WI38 (cell line): Measurements from ENCODE around the gene ACYP2.

Experiments
- H3K4me3 ChIP-seq: 2 replicates; pipeline ENCODE4 v1.5.1; 2011; ENCODE audit warnings: low read depth, mild to moderate bottlenecking, control low read depth, low read length
- TF ChIP-seq, protein P1 (sequence below): IDR thresholded peaks from 2 replicates; pipeline ENCODE4 v1.5.1; 2012; ENCODE audit warnings: low read depth, mild to moderate bottlenecking, control low read depth, low read length

The ACYP2 gene

DNA sequence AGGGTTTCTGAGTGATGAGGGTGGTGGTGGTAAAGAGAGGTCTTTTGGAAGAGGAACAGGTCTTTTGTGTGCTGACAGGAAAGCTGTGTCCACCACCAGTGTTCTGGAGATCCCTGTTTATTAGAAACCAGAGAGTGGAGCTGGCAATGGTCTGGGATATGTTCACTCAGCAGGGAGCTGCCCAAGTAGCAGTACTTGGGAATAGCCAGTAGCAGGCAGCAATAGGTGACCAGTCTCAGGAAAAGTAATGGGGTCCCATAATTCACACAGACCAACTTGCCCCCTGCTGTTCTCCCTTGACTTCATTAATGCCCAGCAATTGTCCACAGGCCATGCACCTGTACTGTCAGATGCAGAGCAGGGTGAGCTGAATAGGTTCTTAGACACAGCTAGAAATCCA, 138.8 kb downstream of the ACYP2 start:
- H3K4me3 ChIP-seq, result no peak overlapping the region
- TF ChIP-seq, protein P1, sequence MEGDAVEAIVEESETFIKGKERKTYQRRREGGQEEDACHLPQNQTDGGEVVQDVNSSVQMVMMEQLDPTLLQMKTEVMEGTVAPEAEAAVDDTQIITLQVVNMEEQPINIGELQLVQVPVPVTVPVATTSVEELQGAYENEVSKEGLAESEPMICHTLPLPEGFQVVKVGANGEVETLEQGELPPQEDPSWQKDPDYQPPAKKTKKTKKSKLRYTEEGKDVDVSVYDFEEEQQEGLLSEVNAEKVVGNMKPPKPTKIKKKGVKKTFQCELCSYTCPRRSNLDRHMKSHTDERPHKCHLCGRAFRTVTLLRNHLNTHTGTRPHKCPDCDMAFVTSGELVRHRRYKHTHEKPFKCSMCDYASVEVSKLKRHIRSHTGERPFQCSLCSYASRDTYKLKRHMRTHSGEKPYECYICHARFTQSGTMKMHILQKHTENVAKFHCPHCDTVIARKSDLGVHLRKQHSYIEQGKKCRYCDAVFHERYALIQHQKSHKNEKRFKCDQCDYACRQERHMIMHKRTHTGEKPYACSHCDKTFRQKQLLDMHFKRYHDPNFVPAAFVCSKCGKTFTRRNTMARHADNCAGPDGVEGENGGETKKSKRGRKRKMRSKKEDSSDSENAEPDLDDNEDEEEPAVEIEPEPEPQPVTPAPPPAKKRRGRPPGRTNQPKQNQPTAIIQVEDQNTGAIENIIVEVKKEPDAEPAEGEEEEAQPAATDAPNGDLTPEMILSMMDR, result no peak

DNA sequence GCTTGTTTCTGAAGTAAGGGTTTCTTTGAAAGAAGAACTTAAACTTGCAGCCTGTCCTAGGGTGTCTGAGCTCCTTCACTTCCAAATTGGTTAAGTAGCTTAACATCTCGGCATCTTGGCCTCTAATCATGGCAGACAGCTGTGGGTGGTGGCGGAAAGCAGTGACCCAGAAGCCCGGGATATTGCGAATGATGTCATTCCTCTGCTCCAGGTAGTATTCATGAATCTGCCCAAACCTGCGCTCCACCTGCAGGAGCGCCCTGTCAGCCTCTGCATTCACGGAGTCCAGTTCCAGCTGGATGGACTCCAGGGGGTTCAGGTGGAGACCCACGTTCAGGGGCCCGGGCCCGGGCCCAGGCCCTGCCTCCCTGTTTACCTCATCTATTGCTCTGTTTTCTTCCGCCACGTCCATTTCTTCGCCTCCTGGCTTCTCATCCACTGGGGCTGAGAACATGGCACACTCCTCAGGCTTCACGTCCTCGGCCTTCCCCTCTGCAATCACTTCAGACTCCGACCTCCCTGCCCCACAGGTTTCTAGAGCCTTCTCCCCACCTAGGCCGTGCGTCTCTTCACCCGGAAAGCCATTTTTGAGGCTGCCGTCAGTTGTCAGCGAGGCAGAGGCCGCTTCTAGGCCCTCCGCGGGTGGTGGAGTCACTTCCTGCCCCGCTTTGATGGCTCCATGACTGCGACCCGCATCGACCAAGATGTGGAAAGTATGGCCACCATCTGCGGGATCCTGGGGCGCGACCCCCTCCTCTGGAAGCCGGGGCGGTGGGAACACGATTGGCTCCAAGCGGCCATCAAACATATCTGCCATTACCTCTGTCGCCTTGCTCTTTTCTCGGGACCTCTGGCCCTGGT, 140.0 kb downstream of the ACYP2 start:
- TF ChIP-seq, protein P1, result no peak
- no peak overlapping the region for H3K4me3 ChIP-seq

DNA sequence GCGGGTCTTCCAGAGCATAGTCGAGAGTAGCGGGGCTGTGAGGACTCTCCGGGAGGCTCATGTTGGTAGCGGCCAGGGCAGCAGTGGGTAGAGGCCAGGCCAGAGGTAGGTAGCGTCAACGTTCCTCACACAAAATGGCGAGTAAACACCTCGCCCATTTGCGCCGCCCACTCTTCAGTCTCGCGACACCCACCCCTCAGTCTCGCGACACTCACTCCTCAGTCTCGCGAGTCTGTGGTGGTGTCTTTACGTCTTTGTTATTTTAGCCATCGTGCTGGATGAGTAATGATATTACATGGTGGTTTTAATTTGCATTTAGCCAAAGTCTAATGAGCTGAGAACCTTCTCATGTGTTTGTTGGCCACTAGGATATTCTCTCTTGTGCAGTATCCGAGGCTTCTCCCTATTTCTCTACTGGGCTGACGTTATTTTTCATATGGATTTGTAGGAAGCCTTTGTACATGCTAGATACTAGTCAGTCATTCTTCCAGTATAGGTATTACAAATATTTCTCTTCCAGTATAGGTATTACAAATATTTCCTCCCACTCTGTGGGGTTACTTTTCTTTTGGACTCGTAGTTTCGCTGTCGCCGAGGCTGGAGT, 140.8 kb downstream of the ACYP2 start, which contains the start of gene TSPYL6:
TSPYL6 (minus strand) TSS at position 139 of the 604 bp plus-strand sequence; CDS start at position 61, 78 bp downstream.
- H3K4me3 ChIP-seq, result no peak within 1 kb of the TSS
- TF ChIP-seq, protein P1, result no peak

DNA sequence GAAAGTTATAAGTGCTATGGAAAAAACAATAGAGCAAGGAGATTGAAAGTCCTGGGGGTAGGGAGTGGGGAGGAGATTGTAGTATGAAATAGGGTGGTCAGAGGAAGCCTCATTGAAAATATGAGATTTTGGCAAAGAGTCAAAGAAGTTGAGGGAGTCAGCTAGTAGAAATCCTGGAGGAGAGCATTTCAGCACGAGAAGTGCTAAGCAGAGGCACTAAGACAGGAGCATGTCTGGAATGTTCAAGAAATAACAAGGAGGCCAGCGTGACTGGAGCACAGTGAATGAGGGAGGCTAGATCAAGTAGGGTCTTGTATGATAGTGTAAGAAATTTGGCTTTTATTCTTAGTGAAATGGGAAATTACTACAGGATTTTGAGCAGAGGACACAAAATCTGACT, 142.8 kb downstream of the ACYP2 start:
- TF ChIP-seq, protein P1, result no peak
- no peak overlapping the region for H3K4me3 ChIP-seq

DNA sequence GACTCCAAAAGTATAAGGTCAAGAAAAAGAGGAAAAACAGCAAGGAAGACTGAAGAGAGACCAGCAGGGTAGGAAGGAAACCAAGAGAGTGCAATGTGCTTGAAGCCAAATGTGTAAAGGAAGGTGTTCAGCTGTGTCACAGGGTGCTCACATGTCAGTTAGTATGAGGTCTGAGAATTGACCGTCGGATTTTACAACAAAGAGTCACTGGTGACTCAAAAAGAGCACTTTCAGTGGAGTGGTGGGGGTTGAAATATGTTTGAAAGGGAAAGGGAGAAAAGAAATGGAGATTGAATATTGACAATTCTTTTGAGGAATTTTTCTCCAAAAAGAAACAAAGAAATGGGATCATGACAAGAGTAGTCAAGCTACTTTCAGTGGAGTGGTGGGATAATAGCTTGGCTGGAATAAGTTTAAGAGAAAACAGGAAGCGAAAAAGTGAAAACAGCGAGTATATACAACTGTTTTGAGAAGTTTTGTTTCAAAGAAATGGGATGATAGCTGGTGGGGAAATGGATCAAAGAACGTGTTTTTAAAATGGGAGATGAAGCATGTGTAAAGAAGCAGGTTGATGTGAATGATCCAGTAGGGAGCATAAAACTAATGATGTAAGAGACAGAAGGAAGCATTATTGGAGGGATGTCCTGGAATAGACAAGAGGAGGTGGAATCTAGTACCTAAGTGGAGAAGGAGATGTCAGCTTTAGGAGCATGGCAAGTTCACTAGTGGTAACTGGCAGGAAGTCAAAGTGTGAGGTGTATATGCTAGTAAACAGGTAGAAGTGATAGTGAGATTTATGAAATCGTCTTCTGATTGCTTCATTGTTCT, 144.2 kb downstream of the ACYP2 start:
- TF ChIP-seq, protein P1, result no peak
- H3K4me3 ChIP-seq, result no peak overlapping the region

DNA sequence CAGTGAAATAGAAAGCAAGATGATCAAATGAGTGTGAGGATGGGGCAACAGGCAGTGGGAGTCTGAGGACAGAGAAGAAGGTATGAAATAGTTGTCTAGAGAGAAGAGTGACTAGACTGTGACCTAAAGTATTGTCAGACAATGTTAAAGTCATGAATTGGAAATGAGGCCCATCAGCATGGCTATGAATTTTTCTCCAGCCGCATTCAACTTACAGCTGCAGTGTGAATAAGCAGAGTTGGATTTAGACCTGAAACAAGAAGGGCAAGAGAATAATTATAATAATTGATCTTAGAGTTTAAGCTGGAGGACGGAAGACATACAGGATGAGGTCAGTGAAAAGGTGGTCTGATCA, 144.8 kb downstream of the ACYP2 start:
- H3K4me3 ChIP-seq, result no peak overlapping the region

More for the DNA sequence above, 144.8 kb downstream of the ACYP2 start:
- TF ChIP-seq, protein P1, result no peak
